Activated CD4-positive, alpha-beta memory T cell treated with anti-CD3 and anti-CD28 coated beads, Interleukin-2, amount 10 ng/mL, durations not matched to agents 7 days and 5 days (primary cell): ENCODE results near the gene ARRDC1. TPM values are rescaled to one million over a fixed set of nuclear protein-coding genes. Genes with fewer than 3 reads are reported as not detected.
A peak's percentile ranks its signal among the peaks of the same experiment; 100 is the strongest.

ENCODE experiments used
- CTCF ChIA-PET: fragments of 350-600 bp; sonication (Branson Sonifier 250); formaldehyde crosslinking; loops from one replicate; lab custom pipeline; 2021; ENCODE audit warnings: antibody characterized with exemption, inconsistent platforms; lab: Charles Lee
- POLR2A ChIA-PET: fragments of 350-600 bp; sonication (Branson Sonifier 250); formaldehyde crosslinking; loops from one replicate; lab custom pipeline; 2021; ENCODE audit warnings: antibody characterized with exemption; lab: Charles Lee
- DNase-seq: peaks from one replicate; pipeline ENCODE4 v3.0.0-alpha.2; 2020
- H3K27ac Mint-ChIP-seq: one replicate; pipeline ENCODE4 v1.8.0; 2021; ENCODE audit warnings: mild to moderate bottlenecking, mixed read lengths
- H3K27me3 Mint-ChIP-seq: one replicate; pipeline ENCODE4 v1.8.0; 2021; ENCODE audit warnings: mixed read lengths
- H3K36me3 Mint-ChIP-seq: one replicate; pipeline ENCODE4 v1.8.0; 2021; ENCODE audit warnings: low read depth, mixed read lengths
- H3K4me1 Mint-ChIP-seq: one replicate; pipeline ENCODE4 v1.8.0; 2021; ENCODE audit warnings: mixed read lengths
- H3K4me3 Mint-ChIP-seq: one replicate; pipeline ENCODE4 v1.8.0; 2021; ENCODE audit warnings: mild to moderate bottlenecking, mixed read lengths
- H3K9me3 Mint-ChIP-seq: one replicate; pipeline ENCODE4 v1.8.0; 2021; ENCODE audit warnings: mixed read lengths
- total RNA-seq, 2 experiments: library from RNA; stranded (reverse); gene quantifications; one replicate each; pipeline ENCODE4 v1.2.3, GENCODE V29; 2021

Gene ARRDC1
- total RNA-seq, 2 experiments from 2014 or later: 49.8 to 55.9 TPM

DNA sequence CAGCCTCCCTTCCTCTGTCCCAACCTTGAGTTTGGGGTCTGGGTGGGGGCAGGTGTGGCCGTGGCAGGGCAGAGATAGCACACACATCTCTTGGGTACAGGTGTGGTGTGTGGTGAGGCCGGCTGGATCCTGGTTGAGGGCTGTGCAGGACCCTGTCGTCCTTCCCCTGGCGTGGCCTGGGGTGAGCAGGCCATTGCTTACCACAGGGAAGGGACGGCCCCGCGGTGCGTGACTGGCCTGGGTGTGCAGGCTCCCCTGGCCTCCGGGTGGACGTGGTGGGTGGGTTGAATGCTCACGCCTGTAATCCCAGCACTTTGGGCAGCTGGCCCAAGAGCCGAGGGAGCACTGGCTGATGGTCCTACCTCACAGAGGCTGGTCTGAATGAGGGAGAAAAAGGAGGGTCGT, 1.2 kb downstream of the ARRDC1 start:
- POLR2A ChIA-PET: interaction anchor here (1.4 kb wide), 1 partner anchor 12 kb away, joined by 4 read pairs; the partner anchor contains the start of gene EHMT1
- Mint-ChIP-seq H3K4me3 (peak overlapping the region; percentile 76), H3K36me3 (peaks cover 4% of the 10 kb centered on the region), H3K27me3 (peaks cover 4% of the 10 kb centered on the region), H3K4me1 (peaks cover 34% of the 10 kb centered on the region), H3K27ac (peak overlapping the region; percentile 69), H3K9me3 (no peaks in the 10 kb centered on the region)
- DNase-seq: no peak
- CTCF ChIA-PET: no interaction called here

DNA sequence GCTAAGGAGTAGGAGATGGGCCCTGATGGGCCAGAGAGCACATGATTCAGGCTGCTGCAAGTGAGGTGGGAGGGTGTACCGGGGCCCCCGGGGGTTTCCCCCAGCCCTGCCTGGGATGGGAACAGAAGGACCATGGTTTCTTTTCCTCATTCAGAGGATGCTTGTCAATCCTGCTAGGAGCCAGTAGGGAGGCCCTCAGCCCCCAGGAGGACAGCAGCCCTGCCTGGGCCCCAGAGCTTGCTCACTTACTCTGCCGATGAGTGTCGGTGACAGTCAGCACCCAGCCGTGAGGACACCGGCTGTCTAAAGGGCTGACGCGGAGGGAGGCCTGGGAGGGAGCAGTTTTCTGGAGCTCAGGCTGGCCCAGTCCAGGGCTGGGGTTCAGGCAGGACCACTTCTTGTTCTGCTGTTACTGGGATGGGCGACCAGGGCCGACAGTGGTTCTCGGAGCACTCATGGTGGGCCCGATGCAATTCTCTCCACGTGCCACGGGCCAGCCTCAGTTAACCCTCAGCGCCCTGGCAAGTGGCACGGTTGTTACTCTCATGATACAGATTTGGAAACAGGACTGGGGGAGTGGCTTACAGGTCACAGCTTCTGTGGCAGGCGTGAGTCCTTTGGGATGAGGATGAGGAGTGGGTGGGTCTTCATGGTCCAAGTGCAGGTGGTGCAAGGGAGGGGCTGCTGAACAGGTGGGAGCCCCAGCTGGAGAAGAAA, 1.8 kb downstream of the ARRDC1 start:
- Mint-ChIP-seq H3K27ac (peak overlapping the region; percentile 47), H3K27me3 (peaks cover 4% of the 10 kb centered on the region), H3K4me1 (peaks cover 38% of the 10 kb centered on the region), H3K36me3 (peaks cover 4% of the 10 kb centered on the region), H3K9me3 (no peaks in the 10 kb centered on the region), H3K4me3 (peak overlapping the region; percentile 76)
- POLR2A ChIA-PET: interaction anchor here (1.4 kb wide), 1 partner anchor 11 kb away, joined by 4 read pairs; the partner anchor contains the start of gene EHMT1
- CTCF ChIA-PET: no interaction called here
- DNase-seq: no peak

DNA sequence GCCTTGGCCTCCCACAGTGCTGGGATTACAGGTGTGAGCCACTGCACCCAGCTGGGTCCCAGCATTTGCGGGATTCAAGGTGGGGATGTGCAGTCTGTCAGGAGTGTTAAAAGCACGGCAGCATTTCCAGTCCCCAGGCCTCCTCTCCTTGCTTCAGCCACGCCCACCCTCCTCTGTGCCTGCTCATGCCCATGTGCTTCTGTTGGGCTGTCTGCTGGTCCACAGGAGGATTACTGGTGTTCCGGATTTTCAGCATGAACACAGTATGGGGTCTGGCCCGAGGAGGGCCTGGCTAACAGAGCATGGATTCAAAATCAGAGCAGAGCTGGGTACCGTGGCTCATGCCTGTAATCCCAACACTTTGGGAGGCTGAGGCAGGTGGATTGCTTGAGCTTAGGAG, 5.5 kb downstream of the ARRDC1 start:
- Mint-ChIP-seq H3K4me3 (no peak overlapping the region), H3K36me3 (peaks cover 7% of the 10 kb centered on the region), H3K27ac (no peak overlapping the region), H3K27me3 (no peaks in the 10 kb centered on the region), H3K9me3 (no peaks in the 10 kb centered on the region), H3K4me1 (peaks cover 29% of the 10 kb centered on the region)
- no peak for DNase-seq
- CTCF ChIA-PET: no interaction called here
- POLR2A ChIA-PET: no interaction called here

DNA sequence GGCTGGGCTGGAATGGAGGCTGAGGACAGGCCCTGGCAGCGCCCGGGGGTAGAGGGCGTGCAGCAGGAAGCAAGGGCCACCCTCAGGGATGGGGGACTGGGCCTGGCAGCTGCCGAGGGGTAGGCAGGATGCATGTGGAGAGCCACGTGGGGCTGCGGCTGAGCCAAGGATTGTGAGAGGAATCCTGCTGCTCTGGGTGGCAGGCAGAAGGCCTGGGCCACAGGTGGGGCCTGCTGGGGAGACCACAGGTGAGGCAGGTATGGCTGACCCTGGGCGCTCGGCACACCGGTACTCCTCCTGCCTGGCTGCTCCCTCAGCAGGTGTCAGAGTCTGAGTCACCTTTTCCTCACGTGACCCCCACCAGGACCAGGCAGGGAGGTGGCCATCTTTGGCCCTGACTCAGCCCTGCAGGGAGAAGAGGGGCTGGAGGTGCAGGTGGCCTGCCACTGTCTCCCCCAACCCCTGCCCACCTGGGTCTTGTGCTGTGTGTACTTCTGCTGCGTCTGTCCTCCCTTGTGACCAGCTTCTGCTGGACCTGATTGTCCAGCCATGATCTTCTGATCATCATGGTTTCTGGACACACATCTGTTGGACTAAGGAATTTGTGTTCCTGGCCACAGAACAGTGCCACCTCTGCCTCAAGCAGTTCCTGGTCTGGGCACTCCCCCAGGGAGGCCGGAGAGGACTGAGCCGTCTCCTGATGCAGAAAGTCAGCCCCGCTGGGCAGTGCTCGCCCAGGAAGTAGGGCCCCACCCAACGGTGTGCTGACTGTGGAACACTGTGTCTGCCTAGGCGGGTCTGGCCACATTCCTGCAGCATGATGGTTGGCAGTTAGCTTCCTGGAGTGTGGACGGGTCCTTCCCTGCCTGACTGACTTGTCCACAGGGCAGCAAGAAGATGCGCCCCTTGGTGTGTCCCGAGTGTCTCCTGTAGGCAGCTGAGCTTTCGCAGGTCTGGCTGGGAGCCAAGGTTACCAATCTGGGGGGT, 6.4 kb downstream of the ARRDC1 start:
- H3K4me1 Mint-ChIP-seq: peaks cover 27% of the 10 kb centered on the region
- peaks cover 11% of the 10 kb centered on the region for H3K36me3 Mint-ChIP-seq
- H3K9me3 Mint-ChIP-seq: no peaks in the 10 kb centered on the region
- DNase-seq: no peak
- no peak overlapping the region for H3K4me3 Mint-ChIP-seq
- ChIA-PET CTCF (no interaction called here), POLR2A (no interaction called here)
- no peaks in the 10 kb centered on the region for H3K27me3 Mint-ChIP-seq
- peak overlapping the region; percentile 38 for H3K27ac Mint-ChIP-seq

DNA sequence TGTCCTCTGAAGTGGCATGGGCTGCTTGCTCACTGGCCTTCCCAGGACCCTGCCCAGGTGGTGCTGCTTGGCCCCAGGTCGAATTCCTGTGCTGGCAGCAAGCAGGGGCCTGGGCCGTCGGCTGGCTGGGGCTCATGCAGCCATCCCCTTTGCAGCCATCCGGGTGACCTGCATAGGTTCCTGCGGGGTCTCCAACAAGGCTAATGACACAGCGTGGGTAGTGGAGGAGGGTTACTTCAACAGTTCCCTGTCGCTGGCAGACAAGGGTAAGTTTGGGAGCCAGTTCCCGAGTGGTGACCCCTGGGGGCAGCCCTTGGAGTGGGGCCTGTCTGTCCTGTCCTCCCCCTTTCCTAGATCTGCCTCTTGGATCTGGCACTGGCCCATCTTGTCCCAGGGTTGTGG, 7.3 kb downstream of the ARRDC1 start:
- ChIA-PET CTCF (no interaction called here), POLR2A (interaction anchor here (0.8 kb wide), 1 partner anchor 10 kb away, joined by 3 read pairs; no protein-coding TSS in a partner anchor)
- H3K27me3 Mint-ChIP-seq: no peaks in the 10 kb centered on the region
- H3K9me3 Mint-ChIP-seq: no peaks in the 10 kb centered on the region
- H3K27ac Mint-ChIP-seq: no peak overlapping the region
- DNase-seq: no peak
- H3K4me3 Mint-ChIP-seq: no peak overlapping the region
- H3K4me1 Mint-ChIP-seq: peaks cover 27% of the 10 kb centered on the region
- H3K36me3 Mint-ChIP-seq: peaks cover 13% of the 10 kb centered on the region

DNA sequence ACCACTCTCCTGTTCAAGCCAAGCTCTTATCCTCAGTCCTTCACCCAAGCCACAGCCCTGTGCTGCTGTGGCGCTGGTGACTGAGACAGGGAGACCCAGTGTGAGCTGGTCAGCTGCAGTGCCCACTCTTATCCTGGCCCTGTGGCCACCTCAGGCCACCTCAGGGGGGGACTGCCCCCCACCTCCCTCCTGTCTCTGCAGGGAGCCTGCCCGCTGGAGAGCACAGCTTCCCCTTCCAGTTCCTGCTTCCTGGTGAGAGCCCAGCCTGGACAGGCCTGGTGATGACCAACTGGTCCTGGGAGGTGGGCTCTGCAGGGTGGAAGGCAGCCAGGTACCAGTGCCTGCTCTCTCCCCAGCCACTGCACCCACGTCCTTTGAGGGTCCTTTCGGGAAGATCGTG, 7.8 kb downstream of the ARRDC1 start:
- H3K27me3 Mint-ChIP-seq: no peaks in the 10 kb centered on the region
- no peak for DNase-seq
- peaks cover 31% of the 10 kb centered on the region for H3K4me1 Mint-ChIP-seq
- POLR2A ChIA-PET: interaction anchor here (0.8 kb wide), 1 partner anchor 11 kb away, joined by 3 read pairs; no protein-coding TSS in a partner anchor
- H3K4me3 Mint-ChIP-seq: no peak overlapping the region
- H3K36me3 Mint-ChIP-seq: peaks cover 18% of the 10 kb centered on the region
- CTCF ChIA-PET: interaction anchor here (0.7 kb wide), 1 partner anchor 34 kb away, joined by 3 read pairs; no protein-coding TSS in a partner anchor
- H3K27ac Mint-ChIP-seq: no peak overlapping the region
- no peaks in the 10 kb centered on the region for H3K9me3 Mint-ChIP-seq

DNA sequence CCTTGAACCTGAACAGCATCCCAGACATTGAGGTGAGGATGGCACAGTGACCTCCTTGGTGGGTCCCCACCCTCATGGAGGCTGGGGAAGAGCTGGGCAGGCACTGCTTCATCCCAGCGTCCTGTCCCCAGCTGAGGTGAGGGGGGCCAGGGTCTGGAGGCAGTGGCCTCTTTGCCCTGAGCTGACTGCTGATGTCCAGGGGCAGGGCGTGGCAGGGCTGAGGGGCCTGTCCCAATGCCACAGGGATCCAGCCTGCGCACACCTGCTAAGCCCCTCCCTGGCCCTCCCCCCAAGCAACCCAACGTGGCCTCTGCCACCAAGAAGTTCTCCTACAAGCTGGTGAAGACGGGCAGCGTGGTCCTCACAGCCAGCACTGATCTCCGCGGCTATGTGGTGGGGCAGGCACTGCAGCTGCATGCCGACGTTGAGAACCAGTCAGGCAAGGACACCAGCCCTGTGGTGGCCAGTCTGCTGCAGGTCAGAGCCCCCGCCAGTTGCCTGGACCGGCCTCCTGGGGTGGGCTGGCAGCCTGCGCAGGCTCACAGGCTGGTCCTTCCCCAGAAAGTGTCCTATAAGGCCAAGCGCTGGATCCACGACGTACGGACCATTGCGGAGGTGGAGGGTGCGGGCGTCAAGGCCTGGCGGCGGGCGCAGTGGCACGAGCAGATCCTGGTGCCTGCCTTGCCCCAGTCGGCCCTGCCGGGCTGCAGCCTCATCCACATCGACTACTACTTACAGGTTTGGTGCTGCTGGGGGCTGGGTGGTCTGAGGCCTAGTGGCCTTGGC, 8.4 kb downstream of the ARRDC1 start:
- H3K27me3 Mint-ChIP-seq: no peaks in the 10 kb centered on the region
- H3K27ac Mint-ChIP-seq: no peak overlapping the region
- H3K36me3 Mint-ChIP-seq: peaks cover 18% of the 10 kb centered on the region
- POLR2A ChIA-PET: no interaction called here
- DNase-seq: no peak
- H3K9me3 Mint-ChIP-seq: no peaks in the 10 kb centered on the region
- H3K4me1 Mint-ChIP-seq: peaks cover 31% of the 10 kb centered on the region
- CTCF ChIA-PET: interaction anchor here (0.7 kb wide), 1 partner anchor 35 kb away, joined by 3 read pairs; no protein-coding TSS in a partner anchor
- H3K4me3 Mint-ChIP-seq: no peak overlapping the region

DNA sequence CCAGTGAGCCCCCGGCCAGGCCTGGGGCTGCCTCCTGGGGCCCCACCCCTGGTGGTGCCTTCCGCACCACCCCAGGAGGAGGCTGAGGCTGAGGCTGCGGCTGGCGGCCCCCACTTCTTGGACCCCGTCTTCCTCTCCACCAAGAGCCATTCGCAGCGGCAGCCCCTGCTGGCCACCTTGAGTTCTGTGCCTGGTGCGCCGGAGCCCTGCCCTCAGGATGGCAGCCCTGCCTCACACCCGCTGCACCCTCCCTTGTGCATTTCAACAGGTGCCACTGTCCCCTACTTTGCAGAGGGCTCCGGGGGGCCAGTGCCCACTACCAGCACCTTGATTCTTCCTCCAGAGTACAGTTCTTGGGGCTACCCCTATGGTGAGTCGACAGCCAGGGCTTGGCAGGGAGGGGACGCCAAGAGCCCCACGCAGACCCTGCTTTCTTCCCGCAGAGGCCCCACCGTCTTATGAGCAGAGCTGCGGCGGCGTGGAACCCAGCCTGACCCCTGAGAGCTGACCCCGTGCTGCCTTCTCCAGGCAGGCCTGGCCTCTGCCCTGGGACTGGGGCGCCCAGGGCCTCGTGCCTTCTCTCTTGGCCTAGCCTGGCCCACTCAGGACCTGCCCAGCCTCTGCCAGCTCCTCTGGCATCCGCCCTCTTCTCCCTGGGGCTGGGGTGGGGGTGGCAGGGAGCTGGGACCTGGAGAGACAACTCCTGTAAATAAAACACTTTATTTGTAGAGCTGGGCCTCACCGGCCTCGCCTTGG, 9.3 kb downstream of the ARRDC1 start:
- ChIA-PET POLR2A (no interaction called here), CTCF (no interaction called here)
- Mint-ChIP-seq H3K9me3 (no peaks in the 10 kb centered on the region), H3K4me1 (peaks cover 33% of the 10 kb centered on the region), H3K4me3 (no peak overlapping the region), H3K27ac (no peak overlapping the region), H3K27me3 (no peaks in the 10 kb centered on the region), H3K36me3 (peaks cover 18% of the 10 kb centered on the region)
- DNase-seq: no peak

DNA sequence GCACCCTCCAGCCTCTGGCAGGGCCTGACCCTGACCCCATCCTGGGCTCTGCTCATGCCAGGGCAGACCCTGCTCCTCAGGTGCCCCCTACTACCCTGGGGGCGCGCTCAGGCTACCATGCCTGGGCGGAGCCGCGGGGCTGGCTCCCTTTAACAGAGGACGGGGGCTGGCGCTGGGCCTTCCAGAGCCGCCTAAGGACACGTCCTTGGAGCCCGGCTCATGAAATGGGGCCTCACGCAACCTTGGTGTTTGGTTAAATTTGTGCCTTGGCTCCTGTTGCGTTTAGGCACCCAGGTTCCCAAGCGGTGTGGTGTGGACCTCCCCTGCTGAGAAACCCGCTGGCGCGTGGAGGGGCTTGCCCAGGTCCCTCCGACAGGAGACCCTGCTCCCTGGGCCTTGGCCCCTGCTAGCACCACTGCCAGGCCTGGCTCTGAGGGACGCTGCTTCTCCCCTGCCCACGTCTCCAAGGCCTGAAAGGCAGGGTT, 9.9 kb downstream of the ARRDC1 start:
- H3K4me3 Mint-ChIP-seq: no peak overlapping the region
- no peaks in the 10 kb centered on the region for H3K27me3 Mint-ChIP-seq
- peaks cover 18% of the 10 kb centered on the region for H3K36me3 Mint-ChIP-seq
- no peak for DNase-seq
- peaks cover 38% of the 10 kb centered on the region for H3K4me1 Mint-ChIP-seq
- no peaks in the 10 kb centered on the region for H3K9me3 Mint-ChIP-seq
- POLR2A ChIA-PET: no interaction called here
- H3K27ac Mint-ChIP-seq: peak overlapping the region; percentile 26
- CTCF ChIA-PET: no interaction called here

DNA sequence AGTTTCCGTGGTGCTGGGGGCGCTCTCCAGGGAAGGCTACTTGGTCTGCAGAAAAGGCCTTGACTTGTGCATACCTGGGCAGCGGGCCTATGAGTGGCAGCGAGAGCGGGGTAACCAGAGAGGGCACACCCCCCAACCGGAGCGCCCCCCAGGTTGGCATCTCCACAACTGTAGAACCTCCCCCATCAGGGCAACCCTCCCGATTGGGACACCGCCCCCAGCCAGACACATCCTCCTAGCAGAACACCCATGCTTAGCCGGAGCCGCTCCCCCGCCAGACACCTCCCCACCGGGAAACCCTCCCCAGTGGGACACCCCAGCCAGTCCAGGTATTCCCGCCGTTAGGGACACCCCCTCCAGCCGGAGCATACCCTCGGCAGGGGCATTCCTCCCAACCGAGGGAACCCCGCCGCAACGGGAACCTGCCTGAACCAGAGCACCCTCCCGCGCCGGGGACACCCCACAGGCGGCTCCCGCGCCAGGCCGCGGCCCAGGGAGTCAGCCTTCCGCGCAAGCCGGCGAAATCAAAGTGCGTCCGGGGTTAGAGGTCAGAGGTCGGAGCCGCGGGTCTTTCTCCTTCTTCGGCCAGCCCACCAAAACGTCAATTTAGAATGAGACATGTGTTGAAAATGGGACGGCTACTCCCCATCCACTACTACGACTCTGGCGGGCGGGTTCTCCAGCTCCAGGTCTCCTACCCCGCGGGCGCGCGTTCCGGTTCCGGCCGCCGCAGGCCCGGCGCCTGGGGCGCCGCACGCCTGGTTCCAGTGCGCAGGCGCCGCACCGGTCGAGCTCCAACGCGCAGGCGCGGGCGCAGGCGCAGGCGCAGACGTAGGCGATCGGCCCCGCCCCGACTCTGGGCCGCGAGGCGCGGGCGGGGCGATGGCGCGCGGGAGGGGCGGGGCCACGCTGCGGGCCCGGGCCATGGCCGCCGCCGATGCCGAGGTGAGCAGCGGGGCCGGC, 12.9 kb downstream of the ARRDC1 start, which contains the start of gene EHMT1:
Gene EHMT1, plus strand, starts transcription at position 901 of the 963 bp plus-strand sequence. Its CDS starts 24 bp downstream, at position 925.
- H3K36me3 Mint-ChIP-seq: peaks cover 34% of the 10 kb centered on the region
- CTCF ChIA-PET: interaction anchor here (0.7 to 1.5 kb wide), 8 partner anchors 11 to 382 kb away, joined by 3 to 8 read pairs (median 4); partner anchors contain the start of gene ZMYND19
- H3K4me3 Mint-ChIP-seq: peak within 1 kb of the TSS; percentile 83
- POLR2A ChIA-PET: interaction anchor here (0.6 to 2.3 kb wide), 13 partner anchors 8 to 1079 kb away, joined by 3 to 33 read pairs (median 5); partner anchors contain the start of genes ARRDC1, MRPL41, NOXA1 and ZMYND19
- H3K27me3 Mint-ChIP-seq: no peaks in the 10 kb centered on the region
- no peaks in the 10 kb centered on the region for H3K9me3 Mint-ChIP-seq
- peaks cover 41% of the 10 kb centered on the region for H3K4me1 Mint-ChIP-seq
- peak within 1 kb of the TSS; percentile 88 for H3K27ac Mint-ChIP-seq
- peak; percentile 92 for DNase-seq
